Measurements from ENCODE around the gene UNC79.

Gene UNC79

GRCh38 chr14:93723001-93723400 lies 292.3 kb downstream of the UNC79 start:
- H3K9me3 ChIP-seq (ENCODE audit: severe bottlenecking), result no peaks in the 10 kb centered on the region
- TF ChIP-seq CTCF (IDR thresholded peaks at IDR 0.05; ENCODE audit: low read depth, low read length), result no peak
- H3K4me3 ChIP-seq (ENCODE audit: low read depth, low read length), result no peak overlapping the region
- no peaks in the 10 kb centered on the region for H3K27me3 ChIP-seq (ENCODE audit: insufficient read depth, low read depth, severe bottlenecking)
- H3K27ac ChIP-seq, result no peak overlapping the region
- no peaks in the 10 kb centered on the region for H3K36me3 ChIP-seq
- DNase-seq, result no peak

- no peaks in the 10 kb centered on the region for H3K27me3 ChIP-seq (ENCODE audit: insufficient read depth, low read depth, severe bottlenecking)
- no peak for TF ChIP-seq CTCF (IDR thresholded peaks at IDR 0.05; ENCODE audit: low read depth, low read length)
- no peaks in the 10 kb centered on the region for H3K36me3 ChIP-seq
- no peak overlapping the region for H3K27ac ChIP-seq
- H3K9me3 ChIP-seq (ENCODE audit: severe bottlenecking), result no peaks in the 10 kb centered on the region
- DNase-seq, result no peak
- H3K4me3 ChIP-seq (ENCODE audit: low read depth, low read length), result no peak overlapping the region
These were observed 294.4 kb downstream of the UNC79 start for GRCh38 chr14:93725002-93725582.

- no peak for TF ChIP-seq CTCF (IDR thresholded peaks at IDR 0.05; ENCODE audit: low read depth, low read length)
- H3K36me3 ChIP-seq, result no peaks in the 10 kb centered on the region
- no peaks in the 10 kb centered on the region for H3K9me3 ChIP-seq (ENCODE audit: severe bottlenecking)
- no peak overlapping the region for H3K27ac ChIP-seq
- no peak for DNase-seq
- no peak overlapping the region for H3K4me3 ChIP-seq (ENCODE audit: low read depth, low read length)
- no peaks in the 10 kb centered on the region for H3K27me3 ChIP-seq (ENCODE audit: insufficient read depth, low read depth, severe bottlenecking)
These were observed 295.3 kb downstream of the UNC79 start for GRCh38 chr14:93725993-93726392.

GRCh38 chr14:93727039-93727740 lies 296.5 kb downstream of the UNC79 start:
- no peaks in the 10 kb centered on the region for H3K36me3 ChIP-seq
- no peak for DNase-seq
- H3K27ac ChIP-seq, result no peak overlapping the region
- no peaks in the 10 kb centered on the region for H3K9me3 ChIP-seq (ENCODE audit: severe bottlenecking)
- H3K4me3 ChIP-seq (ENCODE audit: low read depth, low read length), result no peak overlapping the region
- no peak for TF ChIP-seq CTCF (IDR thresholded peaks at IDR 0.05; ENCODE audit: low read depth, low read length)
- H3K27me3 ChIP-seq (ENCODE audit: insufficient read depth, low read depth, severe bottlenecking), result no peaks in the 10 kb centered on the region

- TF ChIP-seq CTCF (IDR thresholded peaks at IDR 0.05; ENCODE audit: low read depth, low read length), result no peak
- no peaks in the 10 kb centered on the region for H3K36me3 ChIP-seq
- H3K27me3 ChIP-seq (ENCODE audit: insufficient read depth, low read depth, severe bottlenecking), result no peaks in the 10 kb centered on the region
- no peak overlapping the region for H3K4me3 ChIP-seq (ENCODE audit: low read depth, low read length)
- no peak for DNase-seq
- H3K9me3 ChIP-seq (ENCODE audit: severe bottlenecking), result no peaks in the 10 kb centered on the region
- H3K27ac ChIP-seq, result no peak overlapping the region
These were observed 297.3 kb downstream of the UNC79 start for GRCh38 chr14:93727917-93728650.
